Mesendoderm (in vitro differentiated cells): ENCODE measurements around the gene KLK1.
"Not testable (repeated sequence)": the region's sequence is repeated elsewhere in the genome, so short reads cannot be mapped to it uniquely, and the experiment has no call there.

Experiments
- DNase-seq: peaks from one replicate; pipeline ENCODE4 v3.0.0; 2013
- H2AK5ac ChIP-seq: 2 replicates; pipeline ENCODE4 v1.6.1; 2013; ENCODE audit warnings: low read length, inconsistent platforms
- H2BK120ac ChIP-seq: 2 replicates; pipeline ENCODE4 v1.6.1; 2013; ENCODE audit warnings: low read depth, mild to moderate bottlenecking, low read length, moderate library complexity, mixed read lengths
- H2BK15ac ChIP-seq: replicated peaks from 2 replicates; pipeline ENCODE4 v1.6.1; 2013; ENCODE audit warnings: low read depth, mild to moderate bottlenecking, moderate library complexity
- H2BK5ac ChIP-seq: 2 replicates; pipeline ENCODE4 v1.6.1; 2013; ENCODE audit warnings: low read length, inconsistent platforms
- H3K18ac ChIP-seq: 2 replicates; pipeline ENCODE4 v1.6.1; 2013; ENCODE audit warnings: mild to moderate bottlenecking, low read length, mixed read lengths
- H3K23ac ChIP-seq: one replicate; pipeline ENCODE4 v1.6.1; 2013; ENCODE audit warnings: low read length
- H3K27ac ChIP-seq: 2 replicates; pipeline ENCODE4 v1.5.1; 2013; ENCODE audit warnings: low read depth, mild to moderate bottlenecking, inconsistent platforms, low read length, moderate library complexity
- H3K27me3 ChIP-seq: 2 replicates; pipeline ENCODE4 v1.6.1; 2013; ENCODE audit warnings: low read length, control low read depth, mild to moderate bottlenecking, inconsistent platforms; ENCODE audit not compliant: insufficient read depth, poor library complexity
- H3K36me3 ChIP-seq: 2 replicates; pipeline ENCODE4 v1.6.1; 2013; ENCODE audit warnings: low read length, inconsistent platforms; ENCODE audit not compliant: control insufficient read depth, insufficient read depth
- H3K4ac ChIP-seq: one replicate; pipeline ENCODE4 v1.6.1; 2013; ENCODE audit warnings: low read depth, mild to moderate bottlenecking, low read length, moderate library complexity
- H3K4me1 ChIP-seq: 2 replicates; pipeline ENCODE4 v1.6.1; 2013; ENCODE audit warnings: low read depth, low read length, inconsistent platforms; ENCODE audit not compliant: control insufficient read depth
- H3K4me2 ChIP-seq: 2 replicates; pipeline ENCODE4 v1.6.1; 2013; ENCODE audit warnings: low read length
- H3K4me3 ChIP-seq: 2 replicates; pipeline ENCODE4 v1.5.1; 2013; ENCODE audit warnings: mild to moderate bottlenecking, low read length
- H3K56ac ChIP-seq: one replicate; pipeline ENCODE4 v1.6.1; 2013; ENCODE audit warnings: low read length
- H3K79me1 ChIP-seq: 2 replicates; pipeline ENCODE4 v1.6.1; 2013; ENCODE audit warnings: low read length, inconsistent platforms
- H3K79me2 ChIP-seq: 2 replicates; pipeline ENCODE4 v1.6.1; 2013; ENCODE audit warnings: mild to moderate bottlenecking, low read length; ENCODE audit not compliant: control insufficient read depth, insufficient read depth
- H3K9ac ChIP-seq: 2 replicates; pipeline ENCODE4 v1.6.1; 2013; ENCODE audit warnings: low read length, inconsistent platforms
- H4K5ac ChIP-seq: one replicate; pipeline ENCODE4 v1.6.1; 2013; ENCODE audit warnings: low read length
- H4K8ac ChIP-seq: one replicate; pipeline ENCODE4 v1.6.1; 2013; ENCODE audit warnings: low read depth, mild to moderate bottlenecking, control low read depth, low read length, moderate library complexity
- WGBS: extraction: QIAGEN DNeasy Blood & Tissue Kit; methylation state at CpG from one replicate; pipeline ENCODE4 v1.1.7; 2013; ENCODE audit warnings: low lambda C conversion rate, missing lambda C conversion rate; ENCODE audit not compliant: insufficient coverage; ENCODE audit errors: extremely low coverage; 5-methylcytosine and 5-hydroxymethylcytosine counted together

The KLK1 gene

GRCh38 chr19:50791594-50792271, 31.9 kb downstream of the KLK1 start:
- Histone ChIP-seq H3K79me2 (no peaks in the 10 kb centered on the region), H3K79me1 (no peaks in the 10 kb centered on the region), H4K5ac (no peak overlapping the region), H2BK5ac (no peak overlapping the region), H3K27ac (no peak overlapping the region), H2AK5ac (no peak overlapping the region), H3K36me3 (peaks cover 1% of the 10 kb centered on the region), H3K9ac (no peak overlapping the region), H3K4me3 (no peak overlapping the region), H3K18ac (no peak overlapping the region), H3K4me2 (no peak overlapping the region), H2BK120ac (no peak overlapping the region), H3K27me3 (no peaks in the 10 kb centered on the region), H3K4ac (no peak overlapping the region), H2BK15ac (no peak overlapping the region), H3K4me1 (no peaks in the 10 kb centered on the region), H3K56ac (no peak overlapping the region), H4K8ac (no peak overlapping the region), H3K23ac (no peak overlapping the region)
- no peak for DNase-seq
- WGBS, result no CpG with 5 or more reads among the region's 47 CpGs

- Histone ChIP-seq H3K79me1 (no peaks in the 10 kb centered on the region), H4K8ac (no peak overlapping the region)
- no CpG with 5 or more reads among the region's 6 CpGs for WGBS
These were observed 32.6 kb downstream of the KLK1 start for GRCh38 chr19:50790922-50791467.

GRCh38 chr19:50790396-50790795, 33.2 kb downstream of the KLK1 start, which contains the start of gene ACP4:
Gene ACP4, plus strand, starts transcription at chr19:50790415. Its CDS starts 0 bp downstream, at chr19:50790415.
- Histone ChIP-seq H3K27ac (no peak within 1 kb of the TSS), H2BK15ac (no peak within 1 kb of the TSS), H3K4me3 (no peak within 1 kb of the TSS), H3K36me3 (no peaks in the 10 kb centered on the region), H3K4me2 (no peak within 1 kb of the TSS), H3K23ac (no peak within 1 kb of the TSS), H4K5ac (no peak within 1 kb of the TSS), H3K56ac (no peak within 1 kb of the TSS), H3K27me3 (no peaks in the 10 kb centered on the region), H2BK120ac (no peak within 1 kb of the TSS), H4K8ac (no peak within 1 kb of the TSS), H3K4ac (no peak within 1 kb of the TSS), H3K79me2 (no peaks in the 10 kb centered on the region), H2BK5ac (no peak within 1 kb of the TSS), H2AK5ac (no peak within 1 kb of the TSS), H3K9ac (no peak within 1 kb of the TSS), H3K79me1 (no peaks in the 10 kb centered on the region), H3K4me1 (no peaks in the 10 kb centered on the region), H3K18ac (no peak within 1 kb of the TSS)
- no peak for DNase-seq
- WGBS, result no CpG with 5 or more reads among the region's 15 CpGs

More at GRCh38 chr19:50790922-50791467, 32.6 kb downstream of the KLK1 start:
- Histone ChIP-seq H3K18ac (no peak overlapping the region), H3K27ac (no peak overlapping the region), H3K9ac (no peak overlapping the region), H4K5ac (no peak overlapping the region), H2BK15ac (no peak overlapping the region), H2BK5ac (no peak overlapping the region), H3K23ac (no peak overlapping the region), H3K56ac (no peak overlapping the region), H3K79me2 (no peaks in the 10 kb centered on the region), H3K36me3 (peaks cover 1% of the 10 kb centered on the region), H3K4me1 (no peaks in the 10 kb centered on the region), H3K27me3 (no peaks in the 10 kb centered on the region), H2BK120ac (no peak overlapping the region), H3K4me3 (no peak overlapping the region), H3K4me2 (no peak overlapping the region), H3K4ac (no peak overlapping the region), H2AK5ac (no peak overlapping the region)
- no peak for DNase-seq

GRCh38 chr19:50785329-50785728, 38.3 kb downstream of the KLK1 start:
- H3K27me3 ChIP-seq, result no peaks in the 10 kb centered on the region
- H3K79me2 ChIP-seq, result no peaks in the 10 kb centered on the region
- no peak overlapping the region for H3K18ac ChIP-seq
- H4K8ac ChIP-seq, result no peak overlapping the region
- no peak overlapping the region for H2AK5ac ChIP-seq
- H3K4me1 ChIP-seq, result no peaks in the 10 kb centered on the region
- no peak overlapping the region for H3K56ac ChIP-seq
- H3K79me1 ChIP-seq, result no peaks in the 10 kb centered on the region
- H3K4me3 ChIP-seq, result no peak overlapping the region
- H3K4me2 ChIP-seq, result no peak overlapping the region
- H4K5ac ChIP-seq, result no peak overlapping the region
- no peak for DNase-seq
- no peak overlapping the region for H2BK120ac ChIP-seq
- WGBS, result no CpG with 5 or more reads among the region's 12 CpGs
- no peak overlapping the region for H3K27ac ChIP-seq
- H3K4ac ChIP-seq, result no peak overlapping the region
- no peaks in the 10 kb centered on the region for H3K36me3 ChIP-seq
- no peak overlapping the region for H3K23ac ChIP-seq
- no peak overlapping the region for H3K9ac ChIP-seq
- no peak overlapping the region for H2BK15ac ChIP-seq
- no peak overlapping the region for H2BK5ac ChIP-seq

- Histone ChIP-seq H3K79me1 (no peaks in the 10 kb centered on the region), H2BK15ac (no peak overlapping the region), H2BK120ac (no peak overlapping the region), H3K4ac (no peak overlapping the region), H2AK5ac (no peak overlapping the region), H2BK5ac (no peak overlapping the region), H3K27ac (no peak overlapping the region), H3K79me2 (no peaks in the 10 kb centered on the region), H4K8ac (no peak overlapping the region), H3K9ac (no peak overlapping the region), H3K27me3 (no peaks in the 10 kb centered on the region), H3K18ac (no peak overlapping the region), H3K56ac (no peak overlapping the region), H3K23ac (no peak overlapping the region), H3K4me1 (no peaks in the 10 kb centered on the region), H3K36me3 (no peaks in the 10 kb centered on the region), H3K4me3 (no peak overlapping the region), H3K4me2 (no peak overlapping the region), H4K5ac (no peak overlapping the region)
- no CpG with 5 or more reads among the region's 3 CpGs for WGBS
- no peak for DNase-seq
These were observed 38.9 kb downstream of the KLK1 start for GRCh38 chr19:50784710-50785109.

- H2BK15ac ChIP-seq, H3K4me1 ChIP-seq, H3K79me2 ChIP-seq, H3K4ac ChIP-seq, H4K8ac ChIP-seq, H3K9ac ChIP-seq, H3K27ac ChIP-seq, H3K23ac ChIP-seq, H2AK5ac ChIP-seq, H3K18ac ChIP-seq, H3K4me3 ChIP-seq, H3K79me1 ChIP-seq, H3K4me2 ChIP-seq, DNase-seq, H2BK120ac ChIP-seq, H3K56ac ChIP-seq, H2BK5ac ChIP-seq, H3K27me3 ChIP-seq, H3K36me3 ChIP-seq, H4K5ac ChIP-seq: not testable (repeated sequence)
- WGBS, result no CpG with 5 or more reads among the region's 8 CpGs
These were observed 39.8 kb downstream of the KLK1 start for GRCh38 chr19:50783848-50784152.
